ENCODE results near the gene MTUS2. TPM values are rescaled to one million over a fixed set of nuclear protein-coding genes. Genes with fewer than 3 reads are reported as not detected.
"Not testable (repeated sequence)": the region's sequence is repeated elsewhere in the genome, so short reads cannot be mapped to it uniquely, and the experiment has no call there.

MTUS2 gene
- total RNA-seq, 2 donors from 2014 or later, result 0.02 TPM; not detected in 1

DNA sequence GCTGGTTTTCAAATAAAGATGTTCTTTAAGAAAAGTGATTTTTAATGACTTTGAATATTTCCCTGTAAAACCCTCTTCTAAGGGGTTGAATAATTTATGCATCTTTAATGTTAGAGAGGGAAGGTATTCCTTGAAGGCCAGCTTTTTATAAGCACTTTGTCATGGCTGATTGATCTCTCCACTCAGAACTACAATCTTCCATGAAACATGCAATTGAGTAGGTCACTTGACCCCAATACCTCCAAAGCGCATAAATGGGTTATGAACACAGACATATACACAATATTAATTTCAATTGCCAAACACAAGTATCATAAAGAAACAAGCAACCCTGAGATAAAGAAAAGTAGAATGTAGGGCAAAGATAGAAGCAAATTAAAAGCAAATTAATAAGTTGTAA, 359.9 kb downstream of the MTUS2 start:
- no peaks in the 10 kb centered on the region for H3K4me1 Mint-ChIP-seq (ENCODE audit: low read depth)
- ATAC-seq (replicated peaks in 1 of 2), result no peak
- H3K4me3 Mint-ChIP-seq, result no peak overlapping the region
- peaks cover 4 to 15% of the 10 kb centered on the region in 2 donors for H3K9me3 Mint-ChIP-seq
- no peak overlapping the region for H3K27ac Mint-ChIP-seq
- DNase-seq, result no peak
- no peaks in the 10 kb centered on the region for H3K27me3 Mint-ChIP-seq (ENCODE audit: low read depth)
- peaks cover 0 to 11% of the 10 kb centered on the region in 2 donors for H3K36me3 Mint-ChIP-seq (ENCODE audit: insufficient read depth in 2 of 2)

DNA sequence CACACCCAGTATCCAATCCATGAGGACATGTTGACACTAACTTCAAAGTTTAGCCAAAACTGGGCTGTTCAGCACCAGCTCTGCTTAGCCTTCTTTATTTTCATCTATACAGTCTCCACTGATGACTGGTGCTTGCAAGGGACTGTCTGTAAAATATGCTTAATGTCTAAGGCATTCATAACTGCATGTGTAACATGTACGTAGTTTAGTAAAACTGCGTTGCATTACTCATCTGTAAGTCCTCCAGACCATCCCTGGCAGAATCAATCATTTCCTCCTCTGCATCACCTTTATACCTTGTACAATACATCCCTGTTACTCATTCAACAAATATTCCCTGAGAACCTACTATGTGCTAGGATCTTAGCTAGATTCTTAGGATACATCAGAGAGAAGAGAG, 362.1 kb downstream of the MTUS2 start:
- H3K4me1 Mint-ChIP-seq (ENCODE audit: low read depth), result no peaks in the 10 kb centered on the region
- no peak for DNase-seq
- no peak overlapping the region for H3K4me3 Mint-ChIP-seq
- peaks cover 6 to 19% of the 10 kb centered on the region in 2 donors for H3K9me3 Mint-ChIP-seq
- peaks cover 0 to 14% of the 10 kb centered on the region in 2 donors for H3K36me3 Mint-ChIP-seq (ENCODE audit: insufficient read depth in 2 of 2)
- no peak for ATAC-seq (replicated peaks in 1 of 2)
- no peak overlapping the region for H3K27ac Mint-ChIP-seq
- no peaks in the 10 kb centered on the region for H3K27me3 Mint-ChIP-seq (ENCODE audit: low read depth)

DNA sequence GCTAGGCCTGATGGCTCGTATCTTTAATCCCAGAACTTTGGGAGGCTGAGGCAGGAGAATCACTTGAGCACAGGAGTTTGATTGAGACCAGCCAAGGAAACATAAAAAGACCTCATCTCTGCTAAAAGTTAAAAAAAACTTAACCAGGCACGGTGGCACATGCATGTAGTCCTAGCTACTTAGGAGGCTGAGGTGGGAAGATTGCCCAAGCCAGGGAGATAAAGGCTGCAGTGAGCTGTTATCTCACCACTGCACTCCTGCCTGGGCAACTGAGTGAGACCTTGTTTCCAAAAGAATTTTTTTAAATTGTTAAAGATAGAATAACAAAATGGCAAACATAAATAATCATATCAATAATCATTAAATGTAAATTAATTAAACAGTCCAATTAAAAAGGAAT, 365.8 kb downstream of the MTUS2 start:
- Mint-ChIP-seq H3K27ac (no peak overlapping the region), H3K36me3 (ENCODE audit: insufficient read depth in 2 of 2) (peaks cover 0 to 14% of the 10 kb centered on the region in 2 donors), H3K4me3 (no peak overlapping the region), H3K27me3 (ENCODE audit: low read depth) (no peaks in the 10 kb centered on the region), H3K4me1 (ENCODE audit: low read depth) (no peaks in the 10 kb centered on the region), H3K9me3 (peaks cover 6 to 19% of the 10 kb centered on the region in 2 donors)
- DNase-seq (no peak), ATAC-seq (replicated peaks in 1 of 2) (no peak)

DNA sequence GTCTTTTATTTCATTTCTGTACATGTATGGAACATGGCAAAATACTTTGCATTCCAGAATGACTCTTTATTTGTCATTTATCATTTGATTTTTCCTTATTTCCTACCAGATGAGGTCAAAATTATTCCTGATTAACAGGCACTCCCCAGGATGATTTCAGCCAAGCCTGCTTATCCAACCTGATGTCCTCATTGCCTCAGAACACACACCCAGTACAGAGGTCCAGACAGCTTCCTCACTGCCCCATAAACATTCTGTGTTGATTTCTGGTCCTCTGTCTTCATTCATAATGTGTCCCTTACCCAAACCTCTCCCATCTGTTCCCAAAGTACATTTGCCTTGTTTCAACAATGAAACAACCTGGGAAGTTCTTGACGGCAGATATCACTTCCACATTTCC, 367.4 kb downstream of the MTUS2 start:
- H3K4me1 Mint-ChIP-seq (ENCODE audit: low read depth), result no peaks in the 10 kb centered on the region
- H3K27me3 Mint-ChIP-seq (ENCODE audit: low read depth), result no peaks in the 10 kb centered on the region
- H3K9me3 Mint-ChIP-seq, result peaks cover 8 to 17% of the 10 kb centered on the region in 2 donors
- no peak for DNase-seq
- no peak overlapping the region for H3K27ac Mint-ChIP-seq
- no peak overlapping the region for H3K4me3 Mint-ChIP-seq
- ATAC-seq (replicated peaks in 1 of 2), result no peak
- H3K36me3 Mint-ChIP-seq (ENCODE audit: insufficient read depth in 2 of 2), result peaks cover 0 to 13% of the 10 kb centered on the region in 2 donors

DNA sequence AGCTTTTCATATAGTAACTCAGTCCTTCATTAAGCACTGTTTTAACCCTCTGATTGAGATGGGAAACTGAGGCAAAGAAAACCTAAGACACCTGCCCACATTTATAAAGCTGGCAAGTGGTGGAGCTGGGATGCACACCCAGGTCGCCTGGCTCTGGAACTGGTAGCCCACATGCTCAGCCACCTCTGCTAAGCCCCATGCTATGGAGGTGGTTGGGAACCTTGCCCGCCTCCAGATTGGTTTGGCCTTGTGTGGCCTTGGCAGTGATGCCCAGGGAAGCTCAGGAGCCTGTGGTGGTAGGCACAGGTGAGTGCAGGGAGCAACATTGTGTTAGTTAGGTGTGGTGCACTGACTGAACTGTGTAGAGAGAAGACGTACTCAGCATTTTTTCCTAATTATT, 370.2 kb downstream of the MTUS2 start:
- H3K9me3 Mint-ChIP-seq, result peaks cover 2 to 5% of the 10 kb centered on the region in 2 donors
- no peak for DNase-seq
- ATAC-seq (replicated peaks in 1 of 2), result no peak
- no peaks in the 10 kb centered on the region for H3K27me3 Mint-ChIP-seq (ENCODE audit: low read depth)
- no peak overlapping the region for H3K27ac Mint-ChIP-seq
- H3K4me1 Mint-ChIP-seq (ENCODE audit: low read depth), result no peaks in the 10 kb centered on the region
- H3K4me3 Mint-ChIP-seq, result no peak overlapping the region
- peaks cover 0 to under 1% of the 10 kb centered on the region in 2 donors for H3K36me3 Mint-ChIP-seq (ENCODE audit: insufficient read depth in 2 of 2)

DNA sequence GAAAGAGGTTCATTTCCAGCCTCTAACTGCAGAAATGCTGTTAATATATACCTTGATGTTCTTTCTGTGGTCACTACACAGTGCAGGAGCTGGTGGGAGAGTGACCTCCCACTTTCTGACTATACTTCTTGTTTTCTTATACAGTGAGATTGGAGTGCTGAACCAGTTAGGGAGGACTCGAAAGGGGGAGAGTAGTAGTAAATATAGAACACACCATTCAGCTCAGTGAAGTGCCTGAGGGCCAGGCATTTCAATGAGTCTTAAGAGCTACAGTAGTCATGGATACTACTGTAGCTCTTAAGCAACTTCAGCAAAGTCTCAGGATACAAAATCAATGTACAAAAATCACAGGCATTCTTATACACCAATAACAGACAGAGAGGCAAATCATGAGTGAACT, 372.9 kb downstream of the MTUS2 start:
- DNase-seq (no peak), ATAC-seq (replicated peaks in 1 of 2) (no peak)
- H3K27ac Mint-ChIP-seq, result no peak overlapping the region
- H3K4me1 Mint-ChIP-seq (ENCODE audit: low read depth), result no peaks in the 10 kb centered on the region
- H3K36me3 Mint-ChIP-seq (ENCODE audit: insufficient read depth in 2 of 2), result peaks cover 0 to 2% of the 10 kb centered on the region in 2 donors
- peaks cover 2 to 7% of the 10 kb centered on the region in 2 donors for H3K9me3 Mint-ChIP-seq
- no peak overlapping the region for H3K4me3 Mint-ChIP-seq
- H3K27me3 Mint-ChIP-seq (ENCODE audit: low read depth), result no peaks in the 10 kb centered on the region

DNA sequence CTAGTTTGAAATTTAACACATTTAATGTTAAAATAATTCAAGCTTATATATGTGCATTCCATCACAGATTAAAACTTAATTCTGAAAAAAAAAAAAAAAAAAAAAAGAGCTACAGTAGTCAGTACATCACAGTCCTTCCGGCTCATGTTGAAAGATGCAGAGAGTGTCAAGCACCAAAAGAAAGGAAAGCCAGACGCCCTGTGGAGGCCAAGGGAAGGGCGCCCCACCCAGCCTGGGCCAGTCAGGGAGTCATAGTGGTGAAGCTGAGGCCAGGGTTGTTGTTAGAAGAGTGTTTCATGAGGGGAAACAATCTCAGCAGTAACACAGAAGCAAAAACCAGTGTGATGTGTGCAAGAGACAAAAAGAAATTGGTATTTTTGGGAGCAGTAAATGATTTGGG, 375.3 kb downstream of the MTUS2 start:
- peaks cover 2 to 4% of the 10 kb centered on the region in 2 donors for H3K36me3 Mint-ChIP-seq (ENCODE audit: insufficient read depth in 2 of 2)
- H3K9me3 Mint-ChIP-seq, result peaks cover 8 to 9% of the 10 kb centered on the region in 2 donors

DNA sequence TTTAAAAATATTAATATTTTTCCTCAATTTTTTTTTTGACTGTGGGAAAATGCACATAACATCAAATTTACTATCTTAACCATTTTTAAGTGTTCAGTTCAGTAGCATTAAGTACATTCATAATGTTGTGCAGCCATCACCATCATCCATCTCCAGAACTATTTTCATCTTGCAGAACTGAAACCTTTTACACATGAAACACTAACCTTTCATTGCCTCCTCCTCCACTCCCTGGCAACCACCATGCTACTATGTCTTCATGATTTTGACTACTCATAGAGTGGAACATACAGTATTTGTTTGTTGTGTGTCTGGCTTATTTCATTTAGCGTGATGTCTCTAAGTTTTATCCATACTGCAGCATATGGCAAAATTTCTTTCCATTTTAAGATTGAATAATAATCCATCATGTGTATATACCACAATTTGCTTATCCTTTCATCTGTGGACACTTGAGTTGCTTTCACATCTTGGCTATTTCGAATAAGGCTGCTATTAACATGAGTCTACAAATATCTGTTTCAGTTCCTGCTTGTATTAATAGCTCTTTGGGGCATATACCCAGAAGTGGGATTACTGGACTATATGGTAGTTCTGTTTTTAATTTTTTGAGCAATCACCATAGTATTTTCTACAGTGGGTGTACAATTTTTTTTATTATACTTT, 376.4 kb downstream of the MTUS2 start:
- no peaks in the 10 kb centered on the region for H3K27me3 Mint-ChIP-seq (ENCODE audit: low read depth)
- H3K4me1 Mint-ChIP-seq (ENCODE audit: low read depth), result no peaks in the 10 kb centered on the region
- peaks cover 2 to 4% of the 10 kb centered on the region in 2 donors for H3K36me3 Mint-ChIP-seq (ENCODE audit: insufficient read depth in 2 of 2)

More for the DNA sequence above, 375.3 kb downstream of the MTUS2 start:
- no peak for ATAC-seq (replicated peaks in 1 of 2)
- no peak for DNase-seq
- Mint-ChIP-seq H3K4me3 (no peak overlapping the region), H3K4me1 (ENCODE audit: low read depth) (no peaks in the 10 kb centered on the region), H3K27ac (no peak overlapping the region), H3K27me3 (ENCODE audit: low read depth) (no peaks in the 10 kb centered on the region)

DNA sequence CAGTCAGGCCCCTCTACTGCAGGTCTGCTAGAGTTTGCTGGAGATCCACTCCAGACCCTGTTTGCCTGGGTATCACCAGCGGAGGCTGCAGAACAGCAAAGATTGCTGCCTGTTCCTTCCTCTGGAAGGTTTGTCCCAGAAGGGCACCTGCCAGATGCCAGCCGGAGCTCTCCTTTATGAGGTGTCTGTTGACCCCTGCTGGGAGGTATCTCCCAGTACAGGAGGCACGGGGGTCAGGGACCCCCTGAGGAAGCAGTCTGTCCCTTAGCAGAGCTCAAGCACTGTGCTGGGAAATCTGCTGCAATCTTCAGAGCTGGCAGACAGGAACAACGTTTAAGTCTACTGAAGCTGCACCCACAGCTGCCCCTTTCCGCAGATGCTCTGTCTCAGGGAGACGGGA, 382.6 kb downstream of the MTUS2 start:
- ATAC-seq (replicated peaks in 1 of 2); DNase-seq; H3K36me3 Mint-ChIP-seq (ENCODE audit: insufficient read depth in 2 of 2); H3K4me1 Mint-ChIP-seq (ENCODE audit: low read depth); H3K4me3 Mint-ChIP-seq; H3K27ac Mint-ChIP-seq; H3K27me3 Mint-ChIP-seq (ENCODE audit: low read depth): not testable (repeated sequence)
- peaks cover 8 to 11% of the 10 kb centered on the region in 2 donors for H3K9me3 Mint-ChIP-seq

More for the DNA sequence above, 376.4 kb downstream of the MTUS2 start:
- Mint-ChIP-seq H3K4me3 (no peak overlapping the region), H3K9me3 (peaks cover 8 to 9% of the 10 kb centered on the region in 2 donors), H3K27ac (no peak overlapping the region)
- ATAC-seq (replicated peaks in 1 of 2) (no peak), DNase-seq (no peak)

DNA sequence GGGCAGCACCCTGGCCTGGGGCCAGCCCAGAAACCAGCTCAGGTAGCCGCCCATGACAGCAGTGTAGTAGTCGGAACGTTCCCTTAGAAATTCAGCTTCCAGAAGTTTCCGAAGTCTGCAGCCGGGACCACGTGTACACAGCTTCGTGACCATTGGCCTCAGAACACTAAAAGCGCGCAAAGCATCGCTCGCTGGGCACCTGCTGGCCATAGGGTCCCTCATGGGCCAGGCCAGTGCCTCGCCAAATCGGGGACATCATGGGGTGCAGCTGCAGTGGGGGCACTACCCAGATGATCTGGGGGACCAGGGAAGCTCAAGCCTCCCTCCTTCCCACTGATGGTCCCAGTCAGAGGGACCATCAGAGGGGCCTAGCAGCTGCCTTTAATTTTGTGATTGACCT, 384.5 kb downstream of the MTUS2 start:
- H3K27ac Mint-ChIP-seq, result no peak overlapping the region
- ATAC-seq (replicated peaks in 1 of 2) (no peak), DNase-seq (no peak)
- H3K4me1 Mint-ChIP-seq (ENCODE audit: low read depth), result no peaks in the 10 kb centered on the region
- H3K27me3 Mint-ChIP-seq (ENCODE audit: low read depth), result no peaks in the 10 kb centered on the region
- H3K36me3 Mint-ChIP-seq (ENCODE audit: insufficient read depth in 2 of 2), result peaks cover 0 to 2% of the 10 kb centered on the region in 2 donors
- no peak overlapping the region for H3K4me3 Mint-ChIP-seq
- H3K9me3 Mint-ChIP-seq, result peaks cover 5 to 9% of the 10 kb centered on the region in 2 donors

DNA sequence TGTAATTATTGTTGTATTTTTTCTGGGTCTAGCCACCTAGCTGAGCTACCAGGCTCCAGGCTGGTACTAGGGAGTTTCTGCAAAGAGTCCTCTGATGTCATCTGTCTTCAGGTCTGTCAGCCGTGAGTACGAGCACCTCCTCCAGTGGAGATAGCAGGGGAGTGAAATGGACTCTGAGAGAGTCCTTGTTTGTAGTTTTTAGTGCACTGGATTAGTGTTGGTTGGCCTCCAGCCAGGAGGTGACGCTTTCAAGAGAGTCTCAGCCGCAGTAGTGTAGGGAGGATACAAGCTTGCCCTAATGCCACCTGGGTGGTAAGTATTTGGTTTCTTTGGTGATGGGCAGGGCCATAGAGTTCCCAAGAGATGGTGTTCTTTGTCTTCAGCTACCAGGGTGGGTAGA, 390.5 kb downstream of the MTUS2 start:
- ATAC-seq (replicated peaks in 1 of 2), result no peak
- Mint-ChIP-seq H3K4me1 (ENCODE audit: low read depth) (no peaks in the 10 kb centered on the region), H3K36me3 (ENCODE audit: insufficient read depth in 2 of 2) (no peaks in the 10 kb centered on the region)

DNA sequence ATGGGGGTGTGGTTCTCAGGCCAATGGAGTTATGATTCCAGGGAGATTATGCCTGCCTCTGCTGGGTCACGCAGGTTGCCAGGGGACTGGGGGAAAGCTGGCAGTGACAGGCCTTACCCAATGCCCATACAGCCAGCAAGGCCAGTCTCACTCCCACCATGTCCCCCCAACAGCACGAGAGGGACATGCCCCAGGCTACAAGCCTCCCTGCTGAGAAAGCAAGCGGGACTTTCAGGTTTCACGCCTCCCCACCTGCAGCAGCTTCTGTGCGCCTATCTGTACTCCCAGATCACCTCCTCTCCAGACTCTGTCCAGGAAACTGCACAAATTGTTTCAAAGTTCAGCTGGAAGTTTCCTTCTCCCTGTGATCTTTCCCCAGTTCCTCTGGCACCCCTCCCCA, 391.0 kb downstream of the MTUS2 start:
- not testable (repeated sequence) for ATAC-seq (replicated peaks in 1 of 2)

More for the DNA sequence above, 390.5 kb downstream of the MTUS2 start:
- Mint-ChIP-seq H3K27ac (no peak overlapping the region), H3K4me3 (no peak overlapping the region), H3K9me3 (peaks cover 0 to 8% of the 10 kb centered on the region in 2 donors), H3K27me3 (ENCODE audit: low read depth) (no peaks in the 10 kb centered on the region)
- no peak for DNase-seq

DNA sequence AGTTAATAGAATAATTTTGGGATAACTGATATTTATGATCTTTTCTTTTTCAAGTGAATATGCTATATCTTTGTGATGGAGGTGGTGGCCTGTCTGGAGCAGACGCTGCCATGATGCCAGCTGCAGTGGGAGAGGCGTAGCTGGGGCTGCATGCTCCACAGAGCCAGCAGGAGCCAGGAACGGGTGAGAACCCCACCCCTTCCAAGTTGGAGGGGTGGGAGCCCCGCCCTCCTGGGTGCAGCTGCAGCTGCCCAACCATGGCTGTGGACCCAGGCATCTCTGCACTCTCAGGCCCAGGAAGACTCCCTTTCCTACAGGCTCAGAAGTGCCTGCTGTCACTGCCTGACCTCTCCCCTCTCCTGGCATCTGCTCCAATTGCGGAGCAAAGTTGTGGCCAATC, 402.3 kb downstream of the MTUS2 start:
- H3K4me3 Mint-ChIP-seq, result no peak overlapping the region
- no peak for ATAC-seq (replicated peaks in 1 of 2)
- no peaks in the 10 kb centered on the region for H3K27me3 Mint-ChIP-seq (ENCODE audit: low read depth)
- H3K9me3 Mint-ChIP-seq, result peaks cover 0 to 2% of the 10 kb centered on the region in 2 donors
- no peak overlapping the region for H3K27ac Mint-ChIP-seq
- no peak for DNase-seq
- H3K4me1 Mint-ChIP-seq (ENCODE audit: low read depth), result no peaks in the 10 kb centered on the region
- no peaks in the 10 kb centered on the region for H3K36me3 Mint-ChIP-seq (ENCODE audit: insufficient read depth in 2 of 2)

More for the DNA sequence above, 391.0 kb downstream of the MTUS2 start:
- H3K9me3 Mint-ChIP-seq; H3K4me1 Mint-ChIP-seq (ENCODE audit: low read depth); DNase-seq; H3K27ac Mint-ChIP-seq; H3K4me3 Mint-ChIP-seq; H3K27me3 Mint-ChIP-seq (ENCODE audit: low read depth); H3K36me3 Mint-ChIP-seq (ENCODE audit: insufficient read depth in 2 of 2): not testable (repeated sequence)

DNA sequence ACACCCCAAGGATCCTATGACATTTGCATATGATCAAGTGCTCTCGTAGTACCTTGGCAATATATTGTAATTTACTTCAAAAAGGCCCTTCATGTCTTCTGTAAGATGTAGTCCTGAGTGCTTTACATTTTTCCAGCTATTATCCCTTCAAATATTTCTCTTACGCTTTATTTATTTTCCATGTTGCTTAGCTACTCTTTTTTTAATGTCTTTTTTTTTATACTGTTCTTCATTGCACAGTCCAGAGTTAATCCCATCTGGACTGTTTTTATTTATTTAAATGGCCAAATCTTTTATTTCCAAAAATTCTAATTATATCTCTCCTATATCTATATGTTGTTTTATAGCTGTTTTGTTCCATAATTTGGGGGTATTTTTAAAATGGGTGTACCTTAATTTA, 404.1 kb downstream of the MTUS2 start:
- no peak overlapping the region for H3K4me3 Mint-ChIP-seq
- no peaks in the 10 kb centered on the region for H3K27me3 Mint-ChIP-seq (ENCODE audit: low read depth)
- no peak for DNase-seq
- H3K27ac Mint-ChIP-seq, result no peak overlapping the region
- ATAC-seq (replicated peaks in 1 of 2), result no peak
- H3K4me1 Mint-ChIP-seq (ENCODE audit: low read depth), result no peaks in the 10 kb centered on the region
- no peaks in the 10 kb centered on the region for H3K36me3 Mint-ChIP-seq (ENCODE audit: insufficient read depth in 2 of 2)
- H3K9me3 Mint-ChIP-seq, result peaks cover 0 to 2% of the 10 kb centered on the region in 2 donors

Data from activated T-cell treated with anti-CD3 and anti-CD28 coated beads, Interleukin-2, amount 50 U/mL, for 72 hours (primary cell).